GM23248 (cell line): ENCODE results near the gene DSTYK.

Experiments used
- EZH2 ChIP-seq: fragments of 200-600 bp; sonication (generic); IDR thresholded peaks from 2 replicates; pipeline ENCODE4 v1.6.1; 2018; ENCODE audit warnings: antibody characterized with exemption, mild to moderate bottlenecking; ENCODE audit not compliant: insufficient read depth, poor library complexity, severe bottlenecking
- EZH2phosphoT487 ChIP-seq: fragments of 200-600 bp; sonication (generic); IDR thresholded peaks from 2 replicates; pipeline ENCODE4 v1.6.1; 2018; ENCODE audit warnings: antibody characterized with exemption, moderate library complexity, mild to moderate bottlenecking, low read depth; ENCODE audit not compliant: insufficient read depth

- TF ChIP-seq EZH2 (no peak), EZH2phosphoT487 (no peak)
Observed at GRCh38 chr1:205236526-205236925, 25.0 kb upstream of the DSTYK start.
